ENCODE results near the gene HAUS3.

DNA sequence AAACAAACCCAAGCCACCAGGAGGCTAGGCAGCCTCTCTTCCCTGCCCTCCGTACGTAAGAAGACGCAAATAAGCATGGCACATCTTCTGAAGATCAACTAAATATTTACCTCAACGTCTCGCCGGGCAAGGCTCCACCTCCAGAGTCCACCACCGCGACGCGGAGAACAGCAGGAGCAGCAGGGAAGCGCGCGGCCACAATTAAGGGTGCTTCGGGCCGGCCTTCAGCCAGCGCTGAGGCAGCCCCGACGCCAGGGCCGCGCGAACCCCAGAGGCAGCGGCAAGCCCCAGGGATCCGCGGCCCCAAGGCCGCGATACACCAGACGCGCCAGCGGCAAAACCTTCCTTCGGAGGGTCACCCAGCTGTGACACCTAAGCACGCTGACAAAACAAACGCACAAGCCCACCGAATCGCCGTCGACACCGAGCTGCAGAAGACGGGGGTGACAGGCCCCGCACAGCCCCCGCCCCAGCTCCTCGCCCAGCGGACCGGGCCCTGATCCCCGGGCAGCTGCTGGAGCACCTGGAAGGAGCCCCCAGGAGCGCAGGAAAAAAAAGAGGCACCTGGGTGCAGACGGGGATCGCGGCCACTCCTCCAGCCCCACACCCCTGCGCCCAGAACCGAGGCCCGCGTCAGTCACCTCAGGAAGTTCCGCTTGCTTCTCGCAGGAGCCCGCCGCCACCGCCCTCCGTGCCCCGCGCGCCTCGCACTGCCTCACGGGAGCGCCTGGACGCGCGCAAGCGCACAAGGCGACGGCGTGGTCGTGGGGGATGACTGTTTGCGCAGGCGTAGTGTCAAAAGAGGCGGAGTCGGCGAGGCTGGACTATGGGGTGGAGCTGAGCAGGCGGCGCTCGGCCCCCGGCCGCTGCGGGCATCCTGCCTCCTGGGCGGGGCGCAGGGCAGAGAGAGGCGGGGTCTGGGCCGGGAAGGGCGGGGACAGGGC, at the start of gene HAUS3, which contains the start of gene POLN:
- TF ChIP-seq OVOL2 (CRISPR knock-in tag; IDR thresholded peaks at IDR 0.05; ENCODE audit: borderline replicate concordance), result no peak
- TF ChIP-seq, protein P1, sequence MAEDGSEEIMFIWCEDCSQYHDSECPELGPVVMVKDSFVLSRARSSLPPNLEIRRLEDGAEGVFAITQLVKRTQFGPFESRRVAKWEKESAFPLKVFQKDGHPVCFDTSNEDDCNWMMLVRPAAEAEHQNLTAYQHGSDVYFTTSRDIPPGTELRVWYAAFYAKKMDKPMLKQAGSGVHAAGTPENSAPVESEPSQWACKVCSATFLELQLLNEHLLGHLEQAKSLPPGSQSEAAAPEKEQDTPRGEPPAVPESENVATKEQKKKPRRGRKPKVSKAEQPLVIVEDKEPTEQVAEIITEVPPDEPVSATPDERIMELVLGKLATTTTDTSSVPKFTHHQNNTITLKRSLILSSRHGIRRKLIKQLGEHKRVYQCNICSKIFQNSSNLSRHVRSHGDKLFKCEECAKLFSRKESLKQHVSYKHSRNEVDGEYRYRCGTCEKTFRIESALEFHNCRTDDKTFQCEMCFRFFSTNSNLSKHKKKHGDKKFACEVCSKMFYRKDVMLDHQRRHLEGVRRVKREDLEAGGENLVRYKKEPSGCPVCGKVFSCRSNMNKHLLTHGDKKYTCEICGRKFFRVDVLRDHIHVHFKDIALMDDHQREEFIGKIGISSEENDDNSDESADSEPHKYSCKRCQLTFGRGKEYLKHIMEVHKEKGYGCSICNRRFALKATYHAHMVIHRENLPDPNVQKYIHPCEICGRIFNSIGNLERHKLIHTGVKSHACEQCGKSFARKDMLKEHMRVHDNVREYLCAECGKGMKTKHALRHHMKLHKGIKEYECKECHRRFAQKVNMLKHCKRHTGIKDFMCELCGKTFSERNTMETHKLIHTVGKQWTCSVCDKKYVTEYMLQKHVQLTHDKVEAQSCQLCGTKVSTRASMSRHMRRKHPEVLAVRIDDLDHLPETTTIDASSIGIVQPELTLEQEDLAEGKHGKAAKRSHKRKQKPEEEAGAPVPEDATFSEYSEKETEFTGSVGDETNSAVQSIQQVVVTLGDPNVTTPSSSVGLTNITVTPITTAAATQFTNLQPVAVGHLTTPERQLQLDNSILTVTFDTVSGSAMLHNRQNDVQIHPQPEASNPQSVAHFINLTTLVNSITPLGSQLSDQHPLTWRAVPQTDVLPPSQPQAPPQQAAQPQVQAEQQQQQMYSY (CRISPR knock-in tag; IDR thresholded peaks at IDR 0.05), result no peak
- no peak for TF ChIP-seq GTF2I (CRISPR knock-in tag; conservative IDR thresholded peaks at IDR 0.05)
- TF ChIP-seq, protein P2, sequence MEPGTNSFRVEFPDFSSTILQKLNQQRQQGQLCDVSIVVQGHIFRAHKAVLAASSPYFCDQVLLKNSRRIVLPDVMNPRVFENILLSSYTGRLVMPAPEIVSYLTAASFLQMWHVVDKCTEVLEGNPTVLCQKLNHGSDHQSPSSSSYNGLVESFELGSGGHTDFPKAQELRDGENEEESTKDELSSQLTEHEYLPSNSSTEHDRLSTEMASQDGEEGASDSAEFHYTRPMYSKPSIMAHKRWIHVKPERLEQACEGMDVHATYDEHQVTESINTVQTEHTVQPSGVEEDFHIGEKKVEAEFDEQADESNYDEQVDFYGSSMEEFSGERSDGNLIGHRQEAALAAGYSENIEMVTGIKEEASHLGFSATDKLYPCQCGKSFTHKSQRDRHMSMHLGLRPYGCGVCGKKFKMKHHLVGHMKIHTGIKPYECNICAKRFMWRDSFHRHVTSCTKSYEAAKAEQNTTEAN (CRISPR knock-in tag; IDR thresholded peaks at IDR 0.05), result no peak
- TF ChIP-seq, protein P3, sequence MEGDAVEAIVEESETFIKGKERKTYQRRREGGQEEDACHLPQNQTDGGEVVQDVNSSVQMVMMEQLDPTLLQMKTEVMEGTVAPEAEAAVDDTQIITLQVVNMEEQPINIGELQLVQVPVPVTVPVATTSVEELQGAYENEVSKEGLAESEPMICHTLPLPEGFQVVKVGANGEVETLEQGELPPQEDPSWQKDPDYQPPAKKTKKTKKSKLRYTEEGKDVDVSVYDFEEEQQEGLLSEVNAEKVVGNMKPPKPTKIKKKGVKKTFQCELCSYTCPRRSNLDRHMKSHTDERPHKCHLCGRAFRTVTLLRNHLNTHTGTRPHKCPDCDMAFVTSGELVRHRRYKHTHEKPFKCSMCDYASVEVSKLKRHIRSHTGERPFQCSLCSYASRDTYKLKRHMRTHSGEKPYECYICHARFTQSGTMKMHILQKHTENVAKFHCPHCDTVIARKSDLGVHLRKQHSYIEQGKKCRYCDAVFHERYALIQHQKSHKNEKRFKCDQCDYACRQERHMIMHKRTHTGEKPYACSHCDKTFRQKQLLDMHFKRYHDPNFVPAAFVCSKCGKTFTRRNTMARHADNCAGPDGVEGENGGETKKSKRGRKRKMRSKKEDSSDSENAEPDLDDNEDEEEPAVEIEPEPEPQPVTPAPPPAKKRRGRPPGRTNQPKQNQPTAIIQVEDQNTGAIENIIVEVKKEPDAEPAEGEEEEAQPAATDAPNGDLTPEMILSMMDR (IDR thresholded peaks at IDR 0.05), result no peak
- TF ChIP-seq, protein P4, sequence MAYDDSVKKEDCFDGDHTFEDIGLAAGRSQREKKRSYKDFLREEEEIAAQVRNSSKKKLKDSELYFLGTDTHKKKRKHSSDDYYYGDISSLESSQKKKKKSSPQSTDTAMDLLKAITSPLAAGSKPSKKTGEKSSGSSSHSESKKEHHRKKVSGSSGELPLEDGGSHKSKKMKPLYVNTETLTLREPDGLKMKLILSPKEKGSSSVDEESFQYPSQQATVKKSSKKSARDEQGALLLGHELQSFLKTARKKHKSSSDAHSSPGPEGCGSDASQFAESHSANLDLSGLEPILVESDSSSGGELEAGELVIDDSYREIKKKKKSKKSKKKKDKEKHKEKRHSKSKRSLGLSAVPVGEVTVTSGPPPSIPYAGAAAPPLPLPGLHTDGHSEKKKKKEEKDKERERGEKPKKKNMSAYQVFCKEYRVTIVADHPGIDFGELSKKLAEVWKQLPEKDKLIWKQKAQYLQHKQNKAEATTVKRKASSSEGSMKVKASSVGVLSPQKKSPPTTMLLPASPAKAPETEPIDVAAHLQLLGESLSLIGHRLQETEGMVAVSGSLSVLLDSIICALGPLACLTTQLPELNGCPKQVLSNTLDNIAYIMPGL (CRISPR knock-in tag; IDR thresholded peaks at IDR 0.05), result no peak; the same call in 1 of the 2 replicates
- TF ChIP-seq ZNF232 (CRISPR knock-in tag; IDR thresholded peaks at IDR 0.05), result 0 out of 2 replicates have a peak, but pooled peaks have one; percentile 35
- TF ChIP-seq ZNF317 (CRISPR knock-in tag; IDR thresholded peaks at IDR 0.05; ENCODE audit: borderline replicate concordance, low read depth), result no peak
- TF ChIP-seq TCF7 (CRISPR knock-in tag; IDR thresholded peaks at IDR 0.05; ENCODE audit: low read depth), result no peak

Measured in WTC11 (cell line).